Measurements from ENCODE around the gene APIP.
"Not testable (repeated sequence)": the region's sequence is repeated elsewhere in the genome, so short reads cannot be mapped to it uniquely, and the experiment has no call there.

The APIP gene

DNA sequence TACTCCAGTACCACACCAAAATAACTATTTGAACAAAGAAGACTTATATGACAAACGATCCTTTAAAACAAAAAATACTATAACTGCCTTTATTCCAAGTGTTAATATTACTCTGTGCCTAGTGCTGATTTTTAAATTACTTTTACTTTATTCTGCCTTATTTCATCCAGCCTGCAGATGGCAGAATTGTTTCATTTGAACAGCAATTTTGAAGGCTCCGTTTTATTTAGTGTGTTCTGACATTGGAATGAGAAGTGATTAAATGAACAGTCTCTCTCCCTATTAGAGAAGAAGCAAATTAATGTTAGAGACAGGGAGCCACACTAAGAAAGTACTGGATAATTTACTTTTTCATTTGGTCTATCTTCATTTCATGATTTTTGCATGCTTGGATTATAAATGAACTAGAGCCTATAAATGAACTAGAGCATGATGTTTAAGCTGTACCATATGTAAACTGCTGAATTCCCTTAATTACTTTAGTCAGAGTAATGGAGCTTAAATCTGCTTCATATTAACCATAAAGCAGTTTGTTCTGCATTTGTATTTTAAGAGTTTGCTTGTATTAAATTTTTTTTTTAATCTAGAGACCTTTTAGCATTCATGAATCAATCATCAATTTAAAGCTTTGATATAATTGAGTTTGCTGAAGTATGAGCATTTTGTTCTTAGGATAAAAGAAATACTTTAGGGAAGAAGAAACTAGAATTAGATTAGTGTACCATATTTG is 10.1 kb upstream of the APIP start:
- DNase-seq (ENCODE audit: low spot score), result peak; percentile 36

DNA sequence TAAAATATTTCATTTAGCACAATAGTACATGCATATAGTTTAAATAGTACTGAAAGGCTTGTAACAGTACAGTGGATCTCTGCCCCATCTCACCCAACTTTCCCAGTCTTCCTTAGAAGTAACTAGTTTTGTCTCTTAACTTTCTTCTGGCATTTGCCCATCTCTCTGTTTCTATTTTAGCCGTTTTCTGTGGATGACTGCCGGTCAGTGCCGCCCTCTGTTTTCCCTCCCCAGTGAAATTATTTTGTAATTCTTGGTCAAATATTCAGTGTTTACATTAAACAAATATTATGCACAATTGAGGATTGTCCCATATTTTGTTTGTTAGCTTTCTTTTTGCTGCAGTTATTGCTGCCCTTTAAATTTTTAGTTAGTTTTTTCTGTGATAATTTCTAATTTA is 8.5 kb upstream of the APIP start:
- no peak for DNase-seq (ENCODE audit: low spot score)

GRCh38 chr11:34921156-34921555 is 5.0 kb upstream of the APIP start:
- DNase-seq (ENCODE audit: low spot score), result no peak

- no peak for DNase-seq (ENCODE audit: low spot score)
These were observed 928 bp upstream of the APIP start for GRCh38 chr11:34916843-34917770.

GRCh38 chr11:34915136-34916014 is 804 bp downstream of the APIP start:
- DNase-seq (ENCODE audit: low spot score), result no peak

DNA sequence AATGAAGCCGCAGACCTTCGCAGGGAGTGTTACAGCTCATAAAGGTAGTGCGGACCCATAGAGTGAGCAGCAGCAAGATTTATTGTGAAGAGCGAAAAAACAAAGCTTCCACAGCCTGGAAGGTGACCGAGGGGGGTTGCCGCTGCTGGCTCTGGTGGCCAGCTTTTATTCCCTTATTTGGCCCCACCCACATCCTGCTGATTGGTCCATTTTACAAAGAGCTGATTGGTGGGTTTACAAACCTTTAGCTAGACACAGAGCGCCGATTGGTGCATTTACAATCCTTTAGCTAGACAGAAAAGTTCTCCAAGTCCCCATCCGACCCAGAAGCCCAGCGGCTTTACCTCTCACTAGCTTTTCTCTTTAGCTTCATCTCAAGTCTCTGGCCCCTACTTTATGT is 2.6 kb downstream of the APIP start:
- DNase-seq (ENCODE audit: low spot score), result not testable (repeated sequence)

DNA sequence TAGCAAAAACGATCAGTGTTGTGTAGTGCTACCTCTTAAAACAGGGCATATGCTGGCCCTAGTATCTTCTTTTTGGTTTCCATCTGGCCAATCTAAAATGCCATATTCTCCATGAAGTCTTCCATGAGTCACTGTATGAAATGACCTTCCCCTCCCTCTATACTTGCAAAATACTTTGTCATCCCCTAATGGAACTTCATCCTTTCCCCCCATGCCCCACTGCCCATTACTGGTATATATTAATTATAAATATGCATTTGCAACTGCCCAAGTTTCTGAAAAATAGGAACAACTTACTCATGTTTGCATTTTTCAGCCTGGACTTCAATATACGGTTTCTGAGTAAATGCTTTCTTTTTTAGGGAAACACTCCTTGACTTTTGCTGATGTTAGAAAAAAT is 4.5 kb downstream of the APIP start:
- DNase-seq (ENCODE audit: low spot score), result no peak

GRCh38 chr11:34910817-34911216 is 5.4 kb downstream of the APIP start:
- DNase-seq (ENCODE audit: low spot score), result no peak

- DNase-seq (ENCODE audit: low spot score), result no peak
These were observed 6.2 kb downstream of the APIP start for GRCh38 chr11:34909955-34910354.

- no peak for DNase-seq (ENCODE audit: low spot score)
These were observed 6.8 kb downstream of the APIP start for GRCh38 chr11:34909415-34909814.

DNA sequence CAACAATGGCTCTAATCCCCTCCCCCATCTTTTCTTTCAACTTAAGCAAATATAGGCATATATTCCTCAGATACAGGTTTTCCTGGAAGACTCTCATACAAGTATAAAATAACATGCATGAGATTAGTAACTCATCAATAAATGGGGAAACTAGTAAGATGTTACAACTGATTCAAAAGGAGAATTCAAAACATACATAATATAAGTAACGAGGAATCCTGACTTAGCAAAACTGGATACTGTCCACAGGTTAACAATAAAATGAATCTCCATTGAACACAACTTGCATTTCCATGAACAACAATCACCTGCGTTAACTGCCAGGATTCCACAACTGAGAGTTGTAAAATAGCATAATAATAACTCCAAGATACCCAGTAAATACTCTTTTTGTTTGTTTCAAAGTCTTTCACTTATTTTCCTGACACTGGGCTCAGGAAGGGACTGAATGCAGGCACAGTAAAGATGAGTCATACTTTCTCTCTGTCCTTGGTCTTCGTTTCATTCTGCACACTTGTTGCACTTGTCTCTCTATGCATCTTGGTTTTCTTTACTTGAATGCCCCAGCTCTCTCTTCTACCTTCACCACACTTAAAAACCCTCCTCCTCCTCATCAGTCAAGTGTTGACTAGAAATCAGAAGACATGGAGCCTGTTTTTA is 8.1 kb downstream of the APIP start:
- no peak for DNase-seq (ENCODE audit: low spot score)

- DNase-seq (ENCODE audit: low spot score), result no peak
These were observed 10.5 kb downstream of the APIP start for GRCh38 chr11:34905666-34906065.

GRCh38 chr11:34904421-34904955 is 11.7 kb downstream of the APIP start:
- DNase-seq (ENCODE audit: low spot score), result no peak

GRCh38 chr11:34899633-34900016 is 16.6 kb downstream of the APIP start:
- no peak for DNase-seq (ENCODE audit: low spot score)

- no peak for DNase-seq (ENCODE audit: low spot score)
These were observed 17.7 kb downstream of the APIP start for GRCh38 chr11:34898474-34898873.

GRCh38 chr11:34897171-34897870 is 18.9 kb downstream of the APIP start:
- no peak for DNase-seq (ENCODE audit: low spot score)

- DNase-seq (ENCODE audit: low spot score), result not testable (repeated sequence)
These were observed 20.0 kb downstream of the APIP start for GRCh38 chr11:34896191-34896590.

DNA sequence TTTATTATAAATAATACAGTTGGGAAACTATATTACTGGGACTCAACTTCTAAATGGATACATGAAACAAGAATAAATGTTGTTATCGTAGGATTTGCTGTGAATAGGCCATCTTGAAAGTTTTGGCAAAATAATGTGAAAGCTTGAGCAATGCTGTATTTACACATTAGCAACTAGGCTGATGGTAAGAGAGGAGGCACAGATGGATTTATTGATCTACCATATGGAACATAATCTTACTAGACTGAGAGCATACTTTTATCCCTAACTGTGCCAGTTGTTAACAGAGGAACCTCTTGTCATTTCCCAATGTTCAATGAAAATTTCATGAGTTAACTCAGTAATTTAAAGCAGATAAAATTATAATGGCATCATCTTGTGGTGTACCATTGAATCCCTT is 22.8 kb downstream of the APIP start:
- DNase-seq (ENCODE audit: low spot score), result no peak

DNA sequence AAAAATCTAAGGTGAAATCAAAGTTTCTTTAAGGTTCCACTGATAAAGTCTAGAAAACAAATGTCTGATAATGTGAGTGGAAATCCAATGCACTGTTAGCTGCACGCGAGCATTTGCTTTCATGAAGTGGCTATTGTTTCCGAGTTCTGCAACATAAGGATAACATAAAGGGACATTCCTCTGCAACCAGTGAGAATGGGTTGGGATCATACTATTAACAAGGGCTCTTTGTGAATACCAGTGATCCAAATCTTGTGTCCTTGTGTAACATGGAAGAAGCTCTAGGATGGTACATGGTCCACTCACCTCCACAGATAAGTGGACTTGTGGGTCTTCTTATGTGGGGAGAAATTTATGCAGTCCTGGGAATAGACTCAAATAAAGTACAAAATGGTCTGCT is 24.6 kb downstream of the APIP start:
- no peak for DNase-seq (ENCODE audit: low spot score)

- DNase-seq (ENCODE audit: low spot score), result peak; percentile 32
These were observed 25.4 kb downstream of the APIP start for GRCh38 chr11:34890812-34891211.

GRCh38 chr11:34890089-34890488 is 26.1 kb downstream of the APIP start:
- no peak for DNase-seq (ENCODE audit: low spot score)

Data from GM03348 (cell line).